AG04450 (cell line): ENCODE measurements around the gene CEACAM21. TPM values are rescaled to one million over a fixed set of nuclear protein-coding genes. Genes with fewer than 3 reads are reported as not detected.
"Not testable (repeated sequence)": the region's sequence is repeated elsewhere in the genome, so short reads cannot be mapped to it uniquely, and the experiment has no call there.

ENCODE experiments used
- CTCF ChIA-PET: fragments of 300-600, 350-600 bp; formaldehyde crosslinking; extraction: SDS; loops from one replicate; lab custom pipeline; 2022; ENCODE audit warnings: antibody characterized with exemption, inconsistent platforms; lab: Charles Lee
- POLR2A ChIA-PET: fragments of 350-600 bp; formaldehyde crosslinking; extraction: SDS; loops from one replicate; lab custom pipeline; 2021; ENCODE audit warnings: antibody characterized with exemption, inconsistent platforms; lab: Yijun Ruan, JAX
- DNase-seq: peaks from one replicate; pipeline ENCODE4 v3.0.0-alpha.2; 2011; ENCODE audit warnings: low read depth, low spot score
- H3K27ac ChIP-seq: one replicate; pipeline ENCODE4 v1.5.1; 2012; ENCODE audit warnings: low read depth, low read length, control low read depth
- H3K27me3 ChIP-seq: one replicate; pipeline ENCODE4 v1.6.0; 2012; ENCODE audit warnings: low read length; ENCODE audit not compliant: control insufficient read depth, insufficient read depth
- H3K4me3 ChIP-seq: 2 replicates; pipeline ENCODE4 v1.5.1; 2011; ENCODE audit warnings: mild to moderate bottlenecking, low read depth, low read length, control low read depth
- H3K9me3 ChIP-seq: 2 replicates; pipeline ENCODE4 v1.5.1; 2012; ENCODE audit warnings: low read length; ENCODE audit not compliant: control insufficient read depth, insufficient read depth
- polyA plus RNA-seq: library from polyadenylated mRNA; depleted of rRNA; stranded (reverse); fragments of >200 nt; gene quantifications from 2 replicates; pipeline ENCODE4 v1.2.3, GENCODE V29; 2011
- TF ChIP-seq, protein P1 (sequence below): IDR thresholded peaks from 2 replicates; pipeline ENCODE4 v1.5.1; 2011; ENCODE audit warnings: low read depth, low read length, control low read depth, inconsistent platforms

CEACAM21 gene
- polyA plus RNA-seq, 1 experiment, result not detected

DNA sequence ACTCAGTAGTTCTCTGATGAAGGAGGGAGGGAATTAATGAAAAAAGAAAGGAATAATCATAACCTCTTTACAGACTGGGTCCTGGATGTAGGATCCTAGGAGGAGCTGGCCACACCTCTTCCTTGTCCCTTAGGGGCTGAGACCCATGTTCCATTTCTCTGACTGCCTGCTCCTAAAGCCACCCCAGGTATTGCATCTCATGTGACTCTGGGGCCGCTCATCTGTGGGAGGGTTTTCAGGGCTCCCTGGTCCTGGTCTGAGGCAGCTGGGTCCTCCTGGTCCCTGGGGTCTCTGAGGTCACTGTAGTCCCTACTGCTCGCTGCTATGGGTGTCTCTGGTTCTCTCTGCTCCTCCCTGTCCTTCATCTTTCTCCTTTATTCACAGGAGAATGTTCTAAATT lies 2.9 kb downstream of the CEACAM21 start:
- H3K27me3 ChIP-seq, result peaks cover 2% of the 10 kb centered on the region
- no peak for DNase-seq
- no peak overlapping the region for H3K4me3 ChIP-seq
- TF ChIP-seq, protein P1, sequence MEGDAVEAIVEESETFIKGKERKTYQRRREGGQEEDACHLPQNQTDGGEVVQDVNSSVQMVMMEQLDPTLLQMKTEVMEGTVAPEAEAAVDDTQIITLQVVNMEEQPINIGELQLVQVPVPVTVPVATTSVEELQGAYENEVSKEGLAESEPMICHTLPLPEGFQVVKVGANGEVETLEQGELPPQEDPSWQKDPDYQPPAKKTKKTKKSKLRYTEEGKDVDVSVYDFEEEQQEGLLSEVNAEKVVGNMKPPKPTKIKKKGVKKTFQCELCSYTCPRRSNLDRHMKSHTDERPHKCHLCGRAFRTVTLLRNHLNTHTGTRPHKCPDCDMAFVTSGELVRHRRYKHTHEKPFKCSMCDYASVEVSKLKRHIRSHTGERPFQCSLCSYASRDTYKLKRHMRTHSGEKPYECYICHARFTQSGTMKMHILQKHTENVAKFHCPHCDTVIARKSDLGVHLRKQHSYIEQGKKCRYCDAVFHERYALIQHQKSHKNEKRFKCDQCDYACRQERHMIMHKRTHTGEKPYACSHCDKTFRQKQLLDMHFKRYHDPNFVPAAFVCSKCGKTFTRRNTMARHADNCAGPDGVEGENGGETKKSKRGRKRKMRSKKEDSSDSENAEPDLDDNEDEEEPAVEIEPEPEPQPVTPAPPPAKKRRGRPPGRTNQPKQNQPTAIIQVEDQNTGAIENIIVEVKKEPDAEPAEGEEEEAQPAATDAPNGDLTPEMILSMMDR, result no peak
- CTCF ChIA-PET, result interaction anchor here (0.6 to 1.3 kb wide), 2 partner anchors 18 to 199 kb away, joined by 3 to 4 read pairs; no protein-coding TSS in a partner anchor
- POLR2A ChIA-PET, result no interaction called here
- H3K9me3 ChIP-seq, result peaks cover 8% of the 10 kb centered on the region
- H3K27ac ChIP-seq, result no peak overlapping the region

DNA sequence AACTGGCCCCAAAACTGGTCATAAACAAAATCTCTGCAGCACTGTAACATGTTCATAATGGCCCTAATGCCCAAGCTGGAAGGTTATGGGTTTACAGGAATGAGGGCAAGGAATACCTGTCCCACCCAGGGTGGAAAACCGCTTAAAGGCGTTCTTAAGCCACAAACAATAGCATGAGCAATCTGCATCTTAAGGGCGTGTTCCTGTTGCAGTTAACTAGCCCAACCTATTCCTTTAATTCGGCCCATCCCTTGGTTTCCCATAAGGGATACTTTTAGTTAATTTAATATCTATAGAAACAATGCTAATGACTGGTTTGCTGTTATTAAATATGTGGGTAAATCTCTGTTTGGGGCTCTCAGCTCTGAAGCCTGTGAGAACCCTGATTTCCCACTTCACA lies 5.1 kb downstream of the CEACAM21 start:
- H3K27ac ChIP-seq, H3K27me3 ChIP-seq, POLR2A ChIA-PET, DNase-seq, H3K9me3 ChIP-seq, H3K4me3 ChIP-seq: not testable (repeated sequence)
- CTCF ChIA-PET, result interaction anchor here (0.8 to 1.4 kb wide), 4 partner anchors 10 to 132 kb away, joined by 3 to 5 read pairs (median 3); no protein-coding TSS in a partner anchor

DNA sequence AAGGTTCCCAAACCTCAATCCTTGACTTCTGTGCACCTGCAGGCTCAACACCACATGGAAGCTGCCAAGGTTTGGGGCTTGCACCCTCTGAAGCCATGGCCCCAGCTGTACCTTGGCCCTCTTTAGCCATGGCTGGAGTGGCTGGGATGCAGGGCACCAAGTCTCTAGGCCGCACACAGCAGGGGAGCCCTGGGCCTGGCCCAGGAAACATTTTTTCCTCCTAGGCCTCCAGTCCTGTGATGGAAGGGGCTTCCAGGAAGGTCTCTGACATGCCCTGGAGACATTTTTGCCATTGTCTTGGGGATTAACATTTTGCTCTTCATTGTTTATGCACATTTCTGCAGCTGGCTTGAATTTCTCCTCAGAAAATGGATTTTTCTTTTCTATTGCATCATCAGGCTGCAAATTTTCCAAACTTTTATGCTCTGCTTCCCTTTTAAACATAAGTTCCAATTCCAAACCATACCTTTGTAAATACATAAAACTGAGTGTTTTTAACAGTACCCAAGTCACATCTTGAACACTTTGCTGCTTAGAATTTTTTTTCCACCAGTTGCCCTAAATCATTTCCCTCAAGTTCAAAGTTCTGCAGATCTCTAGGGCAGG lies 6.7 kb downstream of the CEACAM21 start:
- H3K27me3 ChIP-seq, H3K4me3 ChIP-seq, H3K27ac ChIP-seq, DNase-seq, H3K9me3 ChIP-seq, POLR2A ChIA-PET: not testable (repeated sequence)
- CTCF ChIA-PET, result interaction anchor here (0.9 to 1.3 kb wide), 2 partner anchors 14 to 15 kb away, joined by 3 to 4 read pairs; no protein-coding TSS in a partner anchor

DNA sequence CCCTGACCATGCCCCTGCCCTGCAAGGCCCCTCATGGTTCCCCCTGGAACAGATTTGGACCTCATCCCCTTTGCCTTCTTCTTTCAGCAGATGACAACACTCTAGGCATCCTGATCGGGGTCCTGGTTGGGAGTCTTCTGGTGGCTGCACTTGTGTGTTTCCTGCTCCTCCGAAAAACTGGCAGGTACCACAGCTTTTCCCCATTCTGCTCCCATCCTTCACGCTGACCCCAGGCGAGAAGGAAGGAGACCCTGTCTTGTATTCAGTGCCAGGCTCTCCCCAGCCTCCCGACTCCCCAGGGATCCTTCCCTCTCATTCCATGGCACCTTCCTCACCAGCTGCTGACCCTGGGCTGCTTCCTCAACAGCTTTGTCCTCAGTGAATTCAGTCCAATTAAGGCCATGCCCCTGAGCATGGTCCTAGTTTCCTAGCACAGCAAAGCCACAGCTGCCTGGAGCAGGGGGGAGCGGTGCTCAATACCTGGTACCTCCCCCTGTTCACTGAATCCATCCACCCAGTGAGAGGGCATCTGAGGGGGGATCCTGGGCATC lies 8.4 kb downstream of the CEACAM21 start:
- Histone ChIP-seq H3K4me3 (no peak overlapping the region), H3K9me3 (peaks cover 8% of the 10 kb centered on the region), H3K27me3 (no peaks in the 10 kb centered on the region), H3K27ac (no peak overlapping the region)
- TF ChIP-seq, protein P1, result no peak
- POLR2A ChIA-PET, result no interaction called here
- DNase-seq, result no peak
- CTCF ChIA-PET, result interaction anchor here (1.3 kb wide), 1 partner anchor 13 kb away, joined by 4 read pairs; no protein-coding TSS in a partner anchor

DNA sequence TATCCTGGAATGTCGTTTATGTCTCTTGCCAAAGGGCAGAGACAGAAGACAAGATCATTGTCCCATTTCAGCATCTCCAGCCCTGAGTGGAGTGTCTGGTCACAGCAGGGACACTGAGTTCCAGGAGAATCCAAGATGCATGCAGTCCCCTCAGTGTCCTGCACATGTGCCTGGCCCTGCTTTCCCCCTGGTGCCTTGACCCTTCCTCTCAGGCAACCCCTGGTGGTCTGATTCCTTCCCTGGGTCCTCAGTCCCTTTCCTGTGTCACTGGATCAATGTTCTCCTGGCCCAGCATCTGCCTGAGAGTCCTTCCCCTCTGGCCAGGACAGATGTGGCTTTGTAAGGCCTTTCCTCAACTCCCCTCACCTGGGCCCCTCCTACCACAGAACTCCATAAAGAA lies 9.0 kb downstream of the CEACAM21 start:
- Histone ChIP-seq H3K4me3 (no peak overlapping the region), H3K27me3 (no peaks in the 10 kb centered on the region), H3K9me3 (peaks cover 8% of the 10 kb centered on the region), H3K27ac (no peak overlapping the region)
- ChIA-PET POLR2A (no interaction called here), CTCF (no interaction called here)
- TF ChIP-seq, protein P1, result no peak
- DNase-seq, result no peak

DNA sequence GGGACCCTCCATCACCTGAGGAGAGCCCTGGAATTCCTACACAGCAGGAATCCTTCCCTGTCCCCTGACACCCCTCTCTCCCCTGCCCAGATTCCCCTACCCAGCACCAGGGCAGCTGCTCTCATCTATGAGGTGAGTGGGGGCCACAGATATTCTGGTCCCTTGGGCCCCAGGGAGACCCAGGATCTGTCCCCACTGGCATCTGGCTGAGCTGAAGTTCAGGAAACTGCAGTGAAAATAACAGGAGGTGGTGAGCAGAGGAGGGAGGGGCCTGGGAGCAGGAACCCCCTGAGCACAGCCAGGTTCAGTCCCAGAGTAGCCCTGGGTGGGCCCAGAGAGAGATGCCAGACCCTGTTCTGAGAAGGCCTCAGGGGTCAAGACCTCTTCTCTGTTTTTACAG lies 10.1 kb downstream of the CEACAM21 start:
- POLR2A ChIA-PET, result no interaction called here
- CTCF ChIA-PET, result no interaction called here

More for the DNA sequence above, 10.1 kb downstream of the CEACAM21 start:
- H3K9me3 ChIP-seq, result peaks cover 8% of the 10 kb centered on the region
- no peak overlapping the region for H3K27ac ChIP-seq
- H3K4me3 ChIP-seq, result no peak overlapping the region
- no peak for DNase-seq
- TF ChIP-seq, protein P1, result no peak
- no peaks in the 10 kb centered on the region for H3K27me3 ChIP-seq
